Measurements from ENCODE around the gene ZDHHC14. TPM values are rescaled to one million over a fixed set of nuclear protein-coding genes. Genes with fewer than 3 reads are reported as not detected.

Gene ZDHHC14
- total RNA-seq, 1 donor from 2014 or later, result 14.5 TPM

GRCh38 chr6:157374889-157375443, 6.0 kb upstream of the ZDHHC14 start:
- no peak for DNase-seq (ENCODE audit: low spot score in 2 of 2)
- Histone ChIP-seq H3K27me3 (no peaks in the 10 kb centered on the region), H3K9me3 (no peaks in the 10 kb centered on the region), H3K36me3 (no peaks in the 10 kb centered on the region), H3K4me1 (peaks cover 0 to 3% of the 10 kb centered on the region in 2 donors), H3K4me3 (no peak overlapping the region), H3K27ac (no peak overlapping the region)
- TF ChIP-seq, protein P1, sequence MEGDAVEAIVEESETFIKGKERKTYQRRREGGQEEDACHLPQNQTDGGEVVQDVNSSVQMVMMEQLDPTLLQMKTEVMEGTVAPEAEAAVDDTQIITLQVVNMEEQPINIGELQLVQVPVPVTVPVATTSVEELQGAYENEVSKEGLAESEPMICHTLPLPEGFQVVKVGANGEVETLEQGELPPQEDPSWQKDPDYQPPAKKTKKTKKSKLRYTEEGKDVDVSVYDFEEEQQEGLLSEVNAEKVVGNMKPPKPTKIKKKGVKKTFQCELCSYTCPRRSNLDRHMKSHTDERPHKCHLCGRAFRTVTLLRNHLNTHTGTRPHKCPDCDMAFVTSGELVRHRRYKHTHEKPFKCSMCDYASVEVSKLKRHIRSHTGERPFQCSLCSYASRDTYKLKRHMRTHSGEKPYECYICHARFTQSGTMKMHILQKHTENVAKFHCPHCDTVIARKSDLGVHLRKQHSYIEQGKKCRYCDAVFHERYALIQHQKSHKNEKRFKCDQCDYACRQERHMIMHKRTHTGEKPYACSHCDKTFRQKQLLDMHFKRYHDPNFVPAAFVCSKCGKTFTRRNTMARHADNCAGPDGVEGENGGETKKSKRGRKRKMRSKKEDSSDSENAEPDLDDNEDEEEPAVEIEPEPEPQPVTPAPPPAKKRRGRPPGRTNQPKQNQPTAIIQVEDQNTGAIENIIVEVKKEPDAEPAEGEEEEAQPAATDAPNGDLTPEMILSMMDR (IDR thresholded peaks at IDR 0.05), result no peak
- intact Hi-C loops (cut with DNase I), result no loop called here

DNA sequence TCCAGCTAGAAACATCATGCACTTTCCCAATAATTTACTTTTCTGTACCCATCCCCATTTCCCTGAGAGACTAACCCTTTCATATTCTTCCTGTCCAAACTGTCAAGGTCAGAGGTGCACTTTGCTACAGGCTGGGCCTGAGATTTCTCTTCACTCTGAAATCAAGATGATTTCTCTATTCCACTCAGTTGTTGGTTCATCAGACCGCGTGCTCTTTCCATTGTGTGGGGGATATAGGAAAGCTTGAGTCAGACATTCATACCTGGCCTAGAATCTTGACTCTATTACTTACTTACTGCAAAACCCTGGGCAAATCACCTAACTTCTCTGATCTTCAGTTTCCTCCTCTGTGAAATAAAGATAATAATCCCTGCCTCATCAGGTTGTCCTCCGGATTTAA, 4.7 kb upstream of the ZDHHC14 start:
- H3K27me3 ChIP-seq, result no peaks in the 10 kb centered on the region
- TF ChIP-seq, protein P1 (IDR thresholded peaks at IDR 0.05), result no peak
- no peaks in the 10 kb centered on the region for H3K36me3 ChIP-seq
- no peak for DNase-seq (ENCODE audit: low spot score in 2 of 2)
- no peak overlapping the region for H3K27ac ChIP-seq
- intact Hi-C loops (cut with DNase I), result no loop called here
- H3K4me3 ChIP-seq, result no peak overlapping the region
- no peaks in the 10 kb centered on the region for H3K9me3 ChIP-seq
- peaks cover 0 to 3% of the 10 kb centered on the region in 2 donors for H3K4me1 ChIP-seq

DNA sequence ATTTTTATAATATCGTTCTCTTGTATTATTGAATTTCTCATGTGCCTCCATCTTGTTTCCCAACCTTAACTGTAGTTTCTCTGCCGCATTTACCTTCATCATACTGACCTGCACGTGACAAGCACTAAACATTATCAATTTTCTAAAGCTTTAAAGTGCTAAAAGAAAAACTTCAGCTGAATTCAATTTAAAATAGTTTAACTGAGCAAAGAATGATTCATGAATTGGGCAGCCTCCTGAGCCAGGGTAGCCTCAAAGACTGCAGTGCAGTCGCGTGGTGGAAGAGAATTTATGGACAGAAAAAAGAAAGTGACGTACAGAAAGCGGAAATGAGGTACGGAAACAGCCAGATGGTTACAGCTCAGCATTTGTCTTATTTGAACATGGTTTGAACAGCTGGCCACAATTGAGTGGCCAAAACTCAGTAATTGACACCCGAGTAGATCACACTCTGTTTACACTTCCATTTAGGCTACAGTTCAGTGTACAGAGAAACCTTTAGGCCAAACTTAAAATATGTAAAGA, 4.2 kb upstream of the ZDHHC14 start:
- Histone ChIP-seq H3K27ac (no peak overlapping the region), H3K27me3 (no peaks in the 10 kb centered on the region), H3K4me1 (peaks cover 0 to 3% of the 10 kb centered on the region in 2 donors), H3K36me3 (no peaks in the 10 kb centered on the region), H3K9me3 (no peaks in the 10 kb centered on the region), H3K4me3 (no peak overlapping the region)
- DNase-seq (ENCODE audit: low spot score in 2 of 2), result no peak
- intact Hi-C loops (cut with DNase I), result no loop called here
- TF ChIP-seq, protein P1 (IDR thresholded peaks at IDR 0.05), result no peak

DNA sequence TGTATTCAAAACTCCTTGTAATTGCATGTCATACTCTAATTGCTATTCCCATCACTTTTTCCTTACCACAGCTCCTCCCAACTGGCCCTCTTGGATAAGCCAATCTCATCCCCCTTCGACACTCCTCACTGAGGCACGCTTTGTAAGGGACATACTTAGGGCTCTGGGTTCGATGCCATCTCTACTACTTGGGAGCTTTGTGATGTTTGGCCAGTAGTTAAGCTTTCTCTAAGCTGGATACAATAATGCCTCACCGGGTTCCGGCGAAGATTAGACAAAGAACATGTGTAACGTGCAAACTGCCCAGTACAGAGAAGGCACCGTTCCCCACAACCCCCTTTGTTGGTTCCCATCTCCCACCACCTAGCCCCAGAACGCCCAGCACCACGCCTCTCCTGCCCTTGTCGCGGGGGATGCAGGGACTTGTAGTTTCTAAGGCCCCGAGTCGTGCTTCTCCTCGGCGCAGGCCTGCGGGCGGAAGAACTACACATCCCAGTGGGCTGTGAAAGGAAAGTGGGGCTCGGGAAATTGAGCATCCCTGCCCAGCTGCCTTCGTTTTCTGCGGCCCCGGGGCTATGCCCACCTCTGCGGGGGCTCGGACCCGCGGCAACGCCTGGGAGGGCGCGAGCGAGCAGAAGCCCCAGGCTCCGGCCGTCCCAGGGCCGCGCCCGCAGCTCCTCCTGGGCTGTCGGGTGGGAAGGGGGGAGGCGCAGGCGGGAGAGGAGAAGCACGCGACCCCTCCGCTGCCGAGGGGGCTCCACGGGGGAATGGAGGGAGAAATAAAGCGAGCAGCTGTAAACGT, 1.1 kb upstream of the ZDHHC14 start:
- intact Hi-C loops (cut with DNase I), result loop anchor here (5.0 kb wide), 3 partner anchors 152 to 348 kb away; no protein-coding TSS in a partner anchor
- no peaks in the 10 kb centered on the region for H3K36me3 ChIP-seq
- H3K27me3 ChIP-seq, result no peaks in the 10 kb centered on the region
- DNase-seq (ENCODE audit: low spot score in 2 of 2), result peak; percentile 75 to 94
- TF ChIP-seq, protein P1 (IDR thresholded peaks at IDR 0.05), result no peak
- H3K4me1 ChIP-seq, result peaks cover 0 to 12% of the 10 kb centered on the region in 2 donors
- H3K4me3 ChIP-seq, result peak overlapping the region; percentile 87 to 96
- H3K9me3 ChIP-seq, result no peaks in the 10 kb centered on the region
- H3K27ac ChIP-seq, result peak overlapping the region; percentile 87 to 91

DNA sequence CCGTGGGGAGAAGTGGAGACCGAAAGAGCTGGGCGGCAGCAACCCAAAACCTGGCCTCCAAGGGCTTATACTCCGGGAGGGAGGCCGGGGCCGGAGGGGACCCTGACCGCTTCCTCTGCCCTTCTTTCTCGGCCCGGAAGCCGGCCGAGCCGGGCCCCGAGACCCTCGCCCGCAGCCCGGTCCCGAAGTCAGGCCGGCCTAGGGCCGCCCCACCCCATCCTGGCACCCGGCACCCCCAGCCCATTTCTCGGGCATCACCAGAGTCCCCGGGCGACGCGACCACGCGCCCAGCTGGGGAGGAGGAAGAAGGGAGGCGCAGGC, 572 bp upstream of the ZDHHC14 start:
- intact Hi-C loops (cut with DNase I), result loop anchor here (5.0 kb wide), 3 partner anchors 152 to 348 kb away; no protein-coding TSS in a partner anchor
- Histone ChIP-seq H3K9me3 (no peaks in the 10 kb centered on the region), H3K4me1 (peaks cover 0 to 12% of the 10 kb centered on the region in 2 donors), H3K36me3 (no peaks in the 10 kb centered on the region), H3K4me3 (peak overlapping the region; percentile 87 to 96), H3K27me3 (no peaks in the 10 kb centered on the region), H3K27ac (peak overlapping the region; percentile 87 to 91)
- TF ChIP-seq, protein P1 (IDR thresholded peaks at IDR 0.05), result no peak
- DNase-seq (ENCODE audit: low spot score in 2 of 2), result no peak

Measured in ascending aorta (tissue), 2 donors.